ENCODE data around the gene GLTP. TPM values are rescaled to one million over a fixed set of nuclear protein-coding genes. Genes with fewer than 3 reads are reported as not detected.

GLTP gene
- total RNA-seq, 1 experiment from 2014 or later: 30.4 TPM

- peak; percentile 74 for DNase-seq (ENCODE audit: low spot score)
These were observed 35.1 kb downstream of the GLTP start for GRCh38 chr12:109844983-109845823.

GRCh38 chr12:109844091-109844490 lies 36.2 kb downstream of the GLTP start:
- no peak for DNase-seq (ENCODE audit: low spot score)

GRCh38 chr12:109842021-109842420 lies 38.3 kb downstream of the GLTP start:
- DNase-seq (ENCODE audit: low spot score): no peak

GRCh38 chr12:109841356-109841755 lies 39.0 kb downstream of the GLTP start:
- DNase-seq (ENCODE audit: low spot score): no peak

GRCh38 chr12:109840305-109841074 lies 39.9 kb downstream of the GLTP start:
- DNase-seq (ENCODE audit: low spot score): peak; percentile 39

DNA sequence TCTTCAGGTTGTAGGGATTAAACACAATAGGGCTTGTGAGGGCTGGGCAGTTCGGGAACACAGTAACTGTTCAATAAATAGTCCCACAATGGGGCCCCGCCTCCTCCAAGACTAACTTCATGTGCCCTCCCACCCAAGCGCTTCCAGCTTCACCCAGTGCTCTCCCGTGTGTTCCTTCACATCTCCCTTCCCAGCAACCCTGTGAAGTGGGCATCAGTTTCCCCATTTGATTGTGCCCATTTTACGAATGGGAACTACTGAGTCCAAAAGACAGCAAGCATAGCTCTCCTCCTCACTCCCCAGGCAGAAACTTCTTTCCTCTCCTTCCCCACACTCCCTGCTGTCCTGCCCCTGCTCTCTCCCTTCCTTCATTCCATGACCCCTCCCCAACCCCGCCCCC lies 40.9 kb downstream of the GLTP start:
- no peak for DNase-seq (ENCODE audit: low spot score)

GRCh38 chr12:109836916-109837315 lies 43.4 kb downstream of the GLTP start:
- no peak for DNase-seq (ENCODE audit: low spot score)

- no peak for DNase-seq (ENCODE audit: low spot score)
These were observed 44.5 kb downstream of the GLTP start for GRCh38 chr12:109835827-109836226.

GRCh38 chr12:109833307-109834189 lies 46.8 kb downstream of the GLTP start, which contains the start of gene TRPV4:
TSS of gene TRPV4 (minus strand) at chr12:109833398. CDS start at chr12:109814796, 18,602 bp downstream.
- no peak for DNase-seq (ENCODE audit: low spot score)

GRCh38 chr12:109832541-109833306 lies 47.6 kb downstream of the GLTP start:
- DNase-seq (ENCODE audit: low spot score): no peak

DNA sequence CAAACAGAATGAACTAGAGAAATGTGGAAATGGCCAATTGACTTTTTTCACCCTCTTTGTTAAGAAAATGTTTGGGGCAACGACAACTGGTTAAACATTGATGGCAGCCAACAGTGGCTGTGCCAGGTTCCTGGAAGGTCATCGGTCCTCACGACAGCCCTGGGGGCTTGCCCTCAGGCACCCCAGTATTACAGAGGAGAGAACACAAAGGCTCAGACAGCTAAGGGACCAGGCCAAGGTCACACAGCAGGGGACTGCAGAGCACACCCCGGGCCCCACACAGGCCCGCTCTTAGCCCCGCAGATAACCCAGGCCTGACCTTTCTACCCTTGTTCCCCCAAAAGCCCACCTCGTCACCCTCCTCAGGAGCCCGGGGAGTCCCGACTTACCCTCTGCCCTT lies 48.4 kb downstream of the GLTP start:
- DNase-seq (ENCODE audit: low spot score): no peak

- no peak for DNase-seq (ENCODE audit: low spot score)
These were observed 49.0 kb downstream of the GLTP start for GRCh38 chr12:109831365-109831764.

- DNase-seq (ENCODE audit: low spot score): no peak
These were observed 49.6 kb downstream of the GLTP start for GRCh38 chr12:109830718-109831117.

DNA sequence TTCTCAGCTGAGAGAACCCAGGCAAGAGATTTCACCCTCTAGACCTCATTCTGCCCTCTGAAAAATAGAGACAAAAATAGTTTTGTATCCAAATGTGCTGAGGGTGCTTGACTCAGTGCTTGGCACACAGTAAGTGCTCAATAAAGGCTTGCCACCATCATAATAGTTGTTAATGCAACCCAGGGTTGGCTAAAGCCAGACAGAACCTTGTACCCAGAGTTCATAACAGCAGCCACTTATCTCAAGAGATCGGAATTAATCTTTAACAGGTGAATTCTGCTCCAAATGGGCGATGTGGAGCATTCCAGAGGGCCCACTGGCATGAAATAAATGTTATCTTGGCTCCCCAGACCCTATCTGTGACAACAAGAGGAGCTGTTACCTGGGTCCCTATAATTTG lies 50.1 kb downstream of the GLTP start:
- DNase-seq (ENCODE audit: low spot score): no peak

GRCh38 chr12:109829667-109830066 lies 50.7 kb downstream of the GLTP start:
- DNase-seq (ENCODE audit: low spot score): no peak

- no peak for DNase-seq (ENCODE audit: low spot score)
These were observed 51.4 kb downstream of the GLTP start for GRCh38 chr12:109828754-109829511.

DNA sequence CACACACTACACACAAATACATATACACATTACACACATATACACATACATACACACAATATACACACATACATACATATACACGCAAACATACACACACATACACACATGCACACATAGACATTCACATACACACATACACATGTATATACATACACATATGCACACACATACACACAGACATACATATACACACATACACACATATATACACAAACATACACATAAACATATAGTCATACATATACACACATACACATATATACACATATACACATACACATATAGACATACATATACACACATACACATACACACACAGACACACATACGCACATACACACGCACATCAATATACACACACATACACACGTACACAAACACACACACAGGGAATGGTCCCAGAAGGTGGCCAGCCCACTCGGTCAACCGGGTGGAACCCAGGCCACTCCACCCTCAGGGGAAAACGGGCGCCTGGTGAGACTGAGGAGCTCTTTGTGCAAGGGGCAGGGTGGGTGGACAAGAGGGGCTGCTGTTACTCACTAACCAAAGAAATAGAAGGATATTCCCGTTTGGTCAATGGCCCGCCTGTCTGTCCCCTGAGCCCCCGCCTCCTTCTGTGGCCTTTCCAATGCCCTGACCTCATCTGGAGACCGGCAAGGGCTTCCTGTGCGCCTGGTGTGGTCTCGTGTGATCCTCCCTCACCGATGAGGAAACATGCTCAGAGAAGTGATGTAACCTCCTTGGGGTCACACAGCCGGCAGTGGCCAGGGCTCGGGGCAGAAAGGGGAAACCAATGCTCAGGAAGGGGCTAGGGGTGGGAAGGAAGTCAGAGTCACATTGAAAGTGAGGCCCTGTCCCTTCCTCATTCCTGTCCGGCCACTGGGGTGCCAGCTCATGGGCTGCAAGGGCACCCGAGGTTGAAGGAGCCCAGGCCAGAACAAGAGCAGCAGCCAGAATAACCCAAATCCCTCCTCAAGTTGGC lies 52.5 kb downstream of the GLTP start:
- DNase-seq (ENCODE audit: low spot score): no peak

DNA sequence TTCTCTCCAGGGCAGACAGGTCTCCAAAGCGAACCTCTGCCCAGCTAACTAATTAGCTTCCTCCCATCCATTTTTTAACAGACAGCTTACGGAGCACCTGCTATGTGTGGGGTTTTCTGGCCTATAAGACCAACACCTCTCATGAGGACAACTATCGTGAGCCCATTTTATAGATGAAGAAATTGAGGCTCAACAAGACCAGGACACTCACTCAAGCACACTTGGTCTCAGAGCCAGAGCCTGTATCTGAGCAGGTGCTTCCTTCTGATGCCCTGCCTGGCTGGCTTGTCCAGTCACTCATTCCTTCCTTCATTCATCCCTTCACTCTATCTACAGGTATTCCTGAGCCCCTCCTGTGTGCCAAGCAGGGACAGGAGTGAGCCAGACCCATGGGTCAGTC lies 53.3 kb downstream of the GLTP start:
- DNase-seq (ENCODE audit: low spot score): no peak

GRCh38 chr12:109824731-109825130 lies 55.6 kb downstream of the GLTP start:
- DNase-seq (ENCODE audit: low spot score): no peak

All from H4 (cell line).